SJCRH30 (cell line): ENCODE results near the gene CEACAM19. TPM values are rescaled to one million over a fixed set of nuclear protein-coding genes. Genes with fewer than 3 reads are reported as not detected.

Source experiments
- DNase-seq, 2 experiments: peaks; one replicate each; pipeline ENCODE4 v3.0.0-alpha.2; 2015 to 2020
- H3K27ac ChIP-seq: fragments of 250-450 bp; sonication (Bioruptor Pico); 2 replicates; pipeline ENCODE4 v1.5.1; 2020; ENCODE audit warnings: mild to moderate bottlenecking, moderate library complexity
- H3K27me3 ChIP-seq: fragments of 250-450 bp; sonication (Bioruptor Pico); 2 replicates; pipeline ENCODE4 v1.5.1; 2020; ENCODE audit warnings: mild to moderate bottlenecking, moderate library complexity
- H3K36me3 ChIP-seq: fragments of 250-450 bp; sonication (Bioruptor Pico); 2 replicates; pipeline ENCODE4 v1.5.1; 2020; ENCODE audit warnings: mild to moderate bottlenecking, moderate library complexity
- H3K4me1 ChIP-seq: fragments of 250-450 bp; sonication (Bioruptor Pico); 2 replicates; pipeline ENCODE4 v1.5.1; 2020; ENCODE audit warnings: mild to moderate bottlenecking, moderate library complexity
- H3K4me3 ChIP-seq: fragments of 250-450 bp; sonication (Bioruptor Pico); 2 replicates; pipeline ENCODE4 v1.5.1; 2020; ENCODE audit warnings: mild to moderate bottlenecking, moderate library complexity
- H3K9me3 ChIP-seq: fragments of 250-450 bp; sonication (Bioruptor Pico); replicated peaks from 2 replicates; pipeline ENCODE4 v1.5.1; 2020; ENCODE audit warnings: mild to moderate bottlenecking, moderate library complexity
- total RNA-seq: library from RNA; depleted of rRNA; stranded (reverse); fragments of >200 nt; shearing (Covaris generic); gene quantifications from 2 replicates; pipeline ENCODE4 v1.2.3, GENCODE V29; 2014

CEACAM19 gene
- total RNA-seq, 1 experiment from 2014 or later: 2.5 TPM

- H3K4me1 ChIP-seq: peaks cover 16% of the 10 kb centered on the region
- H3K9me3 ChIP-seq: no peaks in the 10 kb centered on the region
- H3K27me3 ChIP-seq: no peaks in the 10 kb centered on the region
- no peak overlapping the region for H3K4me3 ChIP-seq
- DNase-seq: no peak
- no peak overlapping the region for H3K27ac ChIP-seq
- H3K36me3 ChIP-seq: no peaks in the 10 kb centered on the region
Observed at GRCh38 chr19:44640518-44640917, 30.8 kb upstream of the CEACAM19 start.

- Histone ChIP-seq H3K27ac (no peak overlapping the region), H3K27me3 (no peaks in the 10 kb centered on the region), H3K9me3 (no peaks in the 10 kb centered on the region), H3K36me3 (peaks cover 7% of the 10 kb centered on the region; the same call in 1 of the 2 replicates), H3K4me1 (peaks cover 5% of the 10 kb centered on the region; the same call in 1 of the 2 replicates), H3K4me3 (no peak overlapping the region)
- no peak for DNase-seq
Observed at GRCh38 chr19:44641501-44642265, 29.6 kb upstream of the CEACAM19 start.

GRCh38 chr19:44642377-44642776 is 28.9 kb upstream of the CEACAM19 start:
- DNase-seq: no peak
- H3K4me3 ChIP-seq: no peak overlapping the region
- H3K36me3 ChIP-seq: peaks cover 7% of the 10 kb centered on the region; the same call in 1 of the 2 replicates
- peaks cover 3% of the 10 kb centered on the region; the same call in 1 of the 2 replicates for H3K4me1 ChIP-seq
- H3K27ac ChIP-seq: no peak overlapping the region
- no peaks in the 10 kb centered on the region for H3K27me3 ChIP-seq
- H3K9me3 ChIP-seq: no peaks in the 10 kb centered on the region

GRCh38 chr19:44643605-44644401 is 27.5 kb upstream of the CEACAM19 start, which contains the start of gene PVR:
Gene PVR (plus strand): TSS chr19:44643910. CDS start chr19:44644097, 187 bp downstream.
- peak within 1 kb of the TSS; percentile 89 for H3K4me3 ChIP-seq
- peak within 1 kb of the TSS; percentile 89 for H3K27ac ChIP-seq
- H3K9me3 ChIP-seq: no peaks in the 10 kb centered on the region
- peaks cover 3% of the 10 kb centered on the region; the same call in 1 of the 2 replicates for H3K4me1 ChIP-seq
- DNase-seq: peak; percentile 84 to 86
- H3K36me3 ChIP-seq: peaks cover 13% of the 10 kb centered on the region
- H3K27me3 ChIP-seq: no peaks in the 10 kb centered on the region

GRCh38 chr19:44644402-44645016 is 26.8 kb upstream of the CEACAM19 start:
- H3K9me3 ChIP-seq: no peaks in the 10 kb centered on the region
- peak overlapping the region; percentile 89 for H3K4me3 ChIP-seq
- DNase-seq: peak; percentile 65 to 72
- peaks cover 16% of the 10 kb centered on the region for H3K36me3 ChIP-seq
- H3K27ac ChIP-seq: peak overlapping the region; percentile 89
- no peaks in the 10 kb centered on the region for H3K27me3 ChIP-seq
- peaks cover 3% of the 10 kb centered on the region; the same call in 1 of the 2 replicates for H3K4me1 ChIP-seq

GRCh38 chr19:44645407-44646048 is 25.8 kb upstream of the CEACAM19 start:
- H3K27me3 ChIP-seq: no peaks in the 10 kb centered on the region
- H3K36me3 ChIP-seq: peaks cover 25% of the 10 kb centered on the region
- no peaks in the 10 kb centered on the region for H3K9me3 ChIP-seq
- H3K4me3 ChIP-seq: no peak overlapping the region
- DNase-seq: no peak
- H3K4me1 ChIP-seq: peaks cover 2% of the 10 kb centered on the region; the same call in 1 of the 2 replicates
- no peak overlapping the region for H3K27ac ChIP-seq

GRCh38 chr19:44646049-44646416 is 25.2 kb upstream of the CEACAM19 start:
- H3K4me3 ChIP-seq: no peak overlapping the region
- no peak for DNase-seq
- peaks cover 29% of the 10 kb centered on the region for H3K36me3 ChIP-seq
- no peaks in the 10 kb centered on the region for H3K9me3 ChIP-seq
- no peaks in the 10 kb centered on the region for H3K27me3 ChIP-seq
- no peak overlapping the region for H3K27ac ChIP-seq
- H3K4me1 ChIP-seq: no peaks in the 10 kb centered on the region

GRCh38 chr19:44647144-44647543 is 24.1 kb upstream of the CEACAM19 start:
- peaks cover 37% of the 10 kb centered on the region for H3K36me3 ChIP-seq
- no peak for DNase-seq
- no peaks in the 10 kb centered on the region for H3K4me1 ChIP-seq
- H3K9me3 ChIP-seq: no peaks in the 10 kb centered on the region
- H3K27me3 ChIP-seq: no peaks in the 10 kb centered on the region
- no peak overlapping the region for H3K27ac ChIP-seq
- H3K4me3 ChIP-seq: no peak overlapping the region

GRCh38 chr19:44648631-44649251 is 22.5 kb upstream of the CEACAM19 start:
- no peak overlapping the region for H3K27ac ChIP-seq
- DNase-seq: no peak
- H3K4me1 ChIP-seq: no peaks in the 10 kb centered on the region
- H3K27me3 ChIP-seq: no peaks in the 10 kb centered on the region
- H3K36me3 ChIP-seq: peaks cover 41% of the 10 kb centered on the region
- H3K4me3 ChIP-seq: no peak overlapping the region
- H3K9me3 ChIP-seq: no peaks in the 10 kb centered on the region

GRCh38 chr19:44649578-44650145 is 21.6 kb upstream of the CEACAM19 start:
- no peak for DNase-seq
- Histone ChIP-seq H3K27me3 (no peaks in the 10 kb centered on the region), H3K4me1 (no peaks in the 10 kb centered on the region), H3K27ac (no peak overlapping the region), H3K4me3 (no peak overlapping the region), H3K9me3 (no peaks in the 10 kb centered on the region), H3K36me3 (peaks cover 42% of the 10 kb centered on the region)

GRCh38 chr19:44653343-44653742 is 17.9 kb upstream of the CEACAM19 start:
- Histone ChIP-seq H3K4me1 (no peaks in the 10 kb centered on the region), H3K4me3 (no peak overlapping the region), H3K9me3 (no peaks in the 10 kb centered on the region), H3K36me3 (peaks cover 63% of the 10 kb centered on the region), H3K27ac (no peak overlapping the region), H3K27me3 (no peaks in the 10 kb centered on the region)
- no peak for DNase-seq

GRCh38 chr19:44653977-44654774 is 17.1 kb upstream of the CEACAM19 start:
- Histone ChIP-seq H3K9me3 (no peaks in the 10 kb centered on the region), H3K27ac (no peak overlapping the region), H3K36me3 (peaks cover 63% of the 10 kb centered on the region), H3K27me3 (no peaks in the 10 kb centered on the region), H3K4me3 (no peak overlapping the region), H3K4me1 (no peaks in the 10 kb centered on the region)
- DNase-seq: peak; percentile 89 to 90

- DNase-seq: peak; percentile 64 to 71
- Histone ChIP-seq H3K27me3 (no peaks in the 10 kb centered on the region), H3K9me3 (no peaks in the 10 kb centered on the region), H3K27ac (no peak overlapping the region), H3K36me3 (peaks cover 67% of the 10 kb centered on the region), H3K4me3 (no peak overlapping the region), H3K4me1 (peaks cover 2% of the 10 kb centered on the region; the same call in 1 of the 2 replicates)
Observed at GRCh38 chr19:44657211-44657921, 13.9 kb upstream of the CEACAM19 start.
